Fibroblast of mammary gland (primary cell): ENCODE measurements around the gene SKI.

ENCODE experiments used
- DNase-seq: peaks from one replicate; pipeline ENCODE4 v3.0.0-alpha.2; 2010; ENCODE audit warnings: low read depth
- H3K4me3 ChIP-seq: 2 replicates; pipeline ENCODE4 v1.5.1; 2011; ENCODE audit warnings: low read depth, mild to moderate bottlenecking, low read length, moderate library complexity; ENCODE audit not compliant: control insufficient read depth
- TF ChIP-seq, protein P1 (sequence below): conservative IDR thresholded peaks from 2 replicates; pipeline ENCODE4 v1.5.1; 2011; ENCODE audit warnings: low read depth, low read length, inconsistent platforms; ENCODE audit not compliant: control insufficient read depth, insufficient read depth

The SKI gene

DNA sequence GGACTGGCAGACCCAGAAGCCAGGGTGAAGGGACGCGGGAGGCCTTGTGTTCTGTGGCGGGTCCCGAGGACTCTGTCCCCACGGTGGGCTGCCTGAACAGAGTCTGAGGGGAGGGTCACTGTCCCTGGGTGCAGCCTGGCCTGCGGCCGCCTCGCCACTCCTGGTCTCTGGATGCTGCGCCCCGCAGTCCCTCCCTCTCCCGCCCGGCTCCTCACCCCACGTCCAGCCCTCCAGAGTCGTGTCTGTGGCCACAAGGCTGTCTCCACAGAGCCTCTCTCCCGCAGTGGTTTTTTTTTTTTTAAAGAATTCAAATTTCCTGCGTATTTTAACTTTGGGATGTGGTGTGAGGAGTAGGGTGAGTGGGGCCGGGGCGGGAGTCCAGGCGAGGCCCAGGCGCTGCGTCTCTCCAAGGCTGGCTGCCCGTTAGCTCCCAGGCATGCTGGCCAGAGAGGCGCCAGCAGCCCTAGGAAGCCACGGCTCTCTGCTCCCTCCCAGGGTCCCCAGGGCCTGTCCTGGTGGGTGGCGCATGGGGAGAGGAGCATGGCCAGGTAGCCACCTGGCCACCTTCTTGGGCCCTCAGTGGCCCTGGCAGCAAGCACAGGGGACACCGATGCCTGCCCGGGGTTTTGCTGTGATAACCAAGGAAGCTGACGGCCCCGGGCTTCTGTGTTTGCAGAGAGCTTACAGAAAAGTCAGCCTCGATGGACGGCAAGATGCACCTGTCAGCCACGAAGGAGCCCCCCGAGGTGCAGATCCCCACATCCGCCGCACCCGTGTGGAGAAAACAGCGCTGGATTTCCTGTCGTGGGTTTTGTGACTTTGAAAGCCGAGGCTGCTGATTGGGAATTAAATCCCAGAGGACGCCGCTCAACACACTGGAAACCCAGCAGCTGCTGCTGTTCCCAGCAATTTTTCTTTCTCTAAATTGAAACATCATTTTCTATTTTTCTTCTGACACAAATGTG lies 90.5 kb downstream of the SKI start:
- DNase-seq = no peak
- H3K4me3 ChIP-seq = no peak overlapping the region
- TF ChIP-seq, protein P1, sequence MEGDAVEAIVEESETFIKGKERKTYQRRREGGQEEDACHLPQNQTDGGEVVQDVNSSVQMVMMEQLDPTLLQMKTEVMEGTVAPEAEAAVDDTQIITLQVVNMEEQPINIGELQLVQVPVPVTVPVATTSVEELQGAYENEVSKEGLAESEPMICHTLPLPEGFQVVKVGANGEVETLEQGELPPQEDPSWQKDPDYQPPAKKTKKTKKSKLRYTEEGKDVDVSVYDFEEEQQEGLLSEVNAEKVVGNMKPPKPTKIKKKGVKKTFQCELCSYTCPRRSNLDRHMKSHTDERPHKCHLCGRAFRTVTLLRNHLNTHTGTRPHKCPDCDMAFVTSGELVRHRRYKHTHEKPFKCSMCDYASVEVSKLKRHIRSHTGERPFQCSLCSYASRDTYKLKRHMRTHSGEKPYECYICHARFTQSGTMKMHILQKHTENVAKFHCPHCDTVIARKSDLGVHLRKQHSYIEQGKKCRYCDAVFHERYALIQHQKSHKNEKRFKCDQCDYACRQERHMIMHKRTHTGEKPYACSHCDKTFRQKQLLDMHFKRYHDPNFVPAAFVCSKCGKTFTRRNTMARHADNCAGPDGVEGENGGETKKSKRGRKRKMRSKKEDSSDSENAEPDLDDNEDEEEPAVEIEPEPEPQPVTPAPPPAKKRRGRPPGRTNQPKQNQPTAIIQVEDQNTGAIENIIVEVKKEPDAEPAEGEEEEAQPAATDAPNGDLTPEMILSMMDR = no peak

DNA sequence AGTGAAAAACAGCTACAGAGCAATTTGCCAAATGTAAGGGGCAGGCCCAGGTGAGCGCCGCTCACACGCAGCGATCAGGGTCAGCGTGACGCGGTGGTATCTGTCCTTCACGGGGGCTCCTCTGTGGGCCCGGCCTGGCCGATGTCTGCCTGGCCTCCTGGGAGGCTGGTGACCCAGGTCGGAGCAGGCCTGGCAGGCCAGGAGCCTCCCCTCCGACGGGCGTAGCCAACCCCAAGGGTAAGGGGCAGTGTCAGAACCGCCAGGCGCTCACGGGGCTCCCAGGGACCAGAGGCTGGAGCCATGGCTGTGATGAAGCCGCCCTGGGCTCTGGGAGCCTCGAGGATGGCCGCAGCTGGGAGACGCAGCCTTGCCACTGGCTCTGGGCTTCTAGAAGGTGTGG lies 91.2 kb downstream of the SKI start:
- no peak overlapping the region for H3K4me3 ChIP-seq
- DNase-seq = no peak
- TF ChIP-seq, protein P1 = no peak

DNA sequence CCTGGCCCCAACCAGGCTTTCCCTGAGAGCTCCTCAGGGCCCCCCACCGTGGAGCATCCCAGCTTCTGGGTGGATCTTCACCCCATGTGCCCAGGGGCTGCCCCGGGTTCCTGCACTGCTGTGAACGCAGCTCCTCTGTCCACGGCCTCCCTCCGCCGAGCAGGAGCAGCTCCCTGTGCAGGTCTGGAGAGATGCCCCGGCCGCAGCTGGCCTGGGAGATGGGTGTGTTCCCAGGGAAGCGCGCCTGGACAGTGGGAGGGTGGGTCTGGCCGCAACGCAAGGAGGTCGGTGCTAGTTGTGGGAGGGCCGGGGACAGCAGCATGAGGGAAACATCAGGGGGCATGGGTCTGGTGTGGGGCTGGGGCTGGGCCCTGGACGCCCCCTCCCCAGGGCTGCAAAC lies 91.9 kb downstream of the SKI start:
- no peak for DNase-seq
- H3K4me3 ChIP-seq = no peak overlapping the region
- TF ChIP-seq, protein P1 = no peak

DNA sequence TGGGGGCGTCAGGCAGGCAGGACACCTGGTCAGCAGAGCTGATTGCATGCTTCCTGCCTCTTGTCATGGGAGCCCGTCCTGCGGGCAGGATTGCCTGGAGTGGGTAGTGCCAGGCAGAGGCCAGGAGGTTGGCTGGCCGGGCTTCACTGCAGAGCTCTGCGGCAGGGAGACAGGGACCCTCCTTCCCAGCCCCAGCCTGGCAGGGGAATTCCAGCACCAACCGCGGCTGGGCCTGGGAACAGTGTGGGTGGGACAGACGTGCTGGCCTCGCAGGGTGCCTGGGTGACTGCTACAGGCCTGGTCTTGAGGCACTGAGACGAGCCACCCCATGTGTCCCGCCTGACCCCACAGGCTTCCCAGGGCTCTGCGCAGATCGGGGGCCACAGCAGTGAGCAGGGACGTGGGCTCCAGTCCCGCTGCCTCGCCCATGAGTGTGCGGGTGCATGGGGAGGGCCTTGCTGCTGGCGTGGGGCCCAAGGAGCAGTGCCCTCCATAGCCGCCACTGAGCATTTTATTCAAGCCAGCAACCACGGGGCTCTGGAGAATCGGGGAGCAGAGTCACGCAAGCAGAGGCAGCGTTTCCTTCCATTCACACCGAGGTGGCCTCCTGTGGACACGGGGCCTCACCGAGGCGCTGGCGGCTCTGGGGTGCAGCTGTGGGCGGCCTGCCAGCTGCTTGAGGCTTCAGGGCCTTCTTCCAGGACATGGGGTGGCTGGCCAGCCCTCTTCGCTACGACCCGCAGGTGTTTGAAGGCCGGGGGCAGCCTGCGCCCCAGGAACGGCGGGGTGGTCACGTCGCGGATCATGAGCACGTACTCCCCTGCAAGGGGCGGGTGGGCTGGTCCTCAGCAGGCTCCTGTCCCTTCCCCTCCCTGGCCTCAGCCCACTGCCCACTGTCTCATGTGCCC lies 92.9 kb downstream of the SKI start:
- TF ChIP-seq, protein P1 = no peak
- no peak overlapping the region for H3K4me3 ChIP-seq
- DNase-seq = no peak

DNA sequence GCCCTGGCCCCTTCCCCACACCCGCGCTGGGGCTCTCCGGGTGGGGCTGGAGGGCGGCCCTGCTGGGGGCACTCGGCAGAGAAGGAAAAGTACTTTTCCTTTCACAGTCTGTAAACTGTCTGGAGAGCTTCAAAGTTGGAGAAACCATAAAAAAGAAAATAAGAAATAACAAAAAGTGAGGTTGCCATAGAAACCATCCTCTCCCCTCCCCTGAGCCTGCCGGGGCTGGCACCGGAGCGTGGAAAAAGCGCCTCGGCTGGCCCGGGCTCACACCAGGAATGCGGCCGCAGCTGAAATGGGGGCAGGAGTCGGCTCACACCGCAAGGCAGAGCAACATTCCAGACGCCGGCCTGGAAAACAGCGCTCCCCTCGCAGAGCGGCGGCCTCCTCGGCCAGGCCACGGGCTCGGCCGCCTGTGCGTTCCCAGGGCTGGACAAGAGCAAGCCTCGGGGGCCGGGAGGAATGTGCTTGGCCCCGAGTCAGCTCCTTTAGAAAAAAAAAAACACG lies 94.0 kb downstream of the SKI start:
- TF ChIP-seq, protein P1 = no peak
- H3K4me3 ChIP-seq = no peak overlapping the region
- peak; percentile 65 for DNase-seq

DNA sequence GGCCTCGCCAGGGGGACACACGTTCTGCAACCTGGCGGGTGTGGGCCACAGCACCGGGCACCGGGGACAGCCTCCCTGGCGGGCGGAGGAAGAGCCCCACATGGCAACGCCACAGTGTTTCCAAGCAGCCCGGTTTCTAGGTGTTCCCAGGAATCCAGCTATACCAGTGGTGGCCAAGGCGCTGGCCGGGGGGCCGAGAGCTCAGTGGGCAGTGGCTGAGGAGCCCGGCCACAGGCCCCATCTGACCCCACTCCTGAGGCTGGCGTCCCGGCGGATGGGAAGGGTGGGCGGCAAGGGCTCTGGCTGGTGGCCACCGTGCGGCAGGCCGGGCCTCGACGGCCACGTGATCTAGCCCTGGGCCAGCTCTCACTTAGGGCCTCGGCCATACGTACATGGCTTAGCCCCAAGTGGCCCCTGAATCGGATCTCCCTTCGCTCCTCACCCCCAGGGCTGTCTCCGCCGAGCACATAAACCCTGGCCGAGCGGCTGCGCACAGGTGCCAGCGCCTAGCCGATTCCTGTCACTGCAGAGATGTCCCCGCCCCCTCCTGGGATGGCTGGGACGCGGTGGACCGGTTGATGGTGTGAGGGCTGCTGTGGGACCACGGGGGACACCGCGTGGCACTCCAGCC lies 94.6 kb downstream of the SKI start:
- no peak overlapping the region for H3K4me3 ChIP-seq
- no peak for DNase-seq

More for the DNA sequence above, 94.6 kb downstream of the SKI start:
- TF ChIP-seq, protein P1 = no peak
